HepG2 (cell line): ENCODE data around the gene FRMPD3. TPM values are rescaled to one million over a fixed set of nuclear protein-coding genes. Genes with fewer than 3 reads are reported as not detected.

Experiments used
- ATAC-seq: fragments of 200-7000 bp; cut with Tn5 transposase; 3 replicates; pipeline ENCODE4 v1.9.1; 2020; ENCODE audit warnings: mild to moderate bottlenecking, moderate library complexity
- BruUV-seq: library from RNA; stranded (reverse); fragments of 400-500 nt; replicated peaks from 2 replicates; lab custom pipeline; 2021; lab: Mats Ljungman, UMichigan
- CTCF ChIA-PET: fragments of 300-600 bp; formaldehyde crosslinking; extraction: SDS; loops from one replicate; lab custom pipeline; 2021; ENCODE audit warnings: low total read pairs, inconsistent platforms, low intra/inter-chr PET ratio; lab: Yijun Ruan, JAX
- POLR2A ChIA-PET: fragments of 350-600 bp; sonication (Branson Sonifier 250); formaldehyde crosslinking; loops from one replicate; lab custom pipeline; 2020; ENCODE audit warnings: antibody characterized with exemption, inconsistent platforms; lab: Yijun Ruan, JAX
- DNase-seq: peaks from one replicate; pipeline ENCODE4 v3.0.0-alpha.2; 2015; ENCODE audit warnings: low spot score
- FAIRE-seq: peaks from 3 replicates; lab custom pipeline; 2011; peaks lifted over from hg19 to GRCh38; lab: Jason Lieb, UNC
- H2AFZ ChIP-seq: one replicate; pipeline ENCODE4 v1.6.1; 2011; ENCODE audit warnings: low read length, inconsistent platforms
- H3K27ac ChIP-seq: fragments of 300-600 bp; 3 replicates; pipeline ENCODE4 v1.8.0; 2011; ENCODE audit warnings: mixed run types, mild to moderate bottlenecking, mixed read lengths, low read length, inconsistent platforms; ENCODE audit not compliant: insufficient read depth; ENCODE audit errors: extremely low read length
- H3K27me3 ChIP-seq, 2 experiments: fragments of 200-600 bp in 1 of 2; 2 replicates in 1 of 2; 3 replicates in 1 of 2; pipeline versions ENCODE4 v1.6.0 to v1.8.0; 2011; ENCODE audit warnings: low read length in 2 of 2, mild to moderate bottlenecking in 2 of 2, moderate library complexity in 2 of 2, inconsistent platforms in 1 of 2; ENCODE audit not compliant: insufficient read depth in 2 of 2, control insufficient read depth in 1 of 2
- H3K36me3 ChIP-seq, 2 experiments: fragments of 200-600 bp in 1 of 2; replicated peaks in 1 of 2; 2 replicates in 1 of 2; 3 replicates in 1 of 2; pipeline versions ENCODE4 v1.5.1 to v1.8.0; 2011; ENCODE audit warnings: low read length in 2 of 2, inconsistent platforms in 1 of 2; ENCODE audit not compliant: insufficient read depth in 2 of 2, control insufficient read depth in 1 of 2
- H3K4me1 ChIP-seq: 2 replicates; pipeline ENCODE4 v1.5.1; 2012; ENCODE audit warnings: low read length, inconsistent platforms; ENCODE audit not compliant: insufficient read depth
- H3K4me2 ChIP-seq: 2 replicates; pipeline ENCODE4 v1.6.0; 2011; ENCODE audit warnings: low read depth, low read length, inconsistent platforms
- H3K4me3 ChIP-seq, 3 experiments: fragments of 200-600 bp in 1 of 3; sonication (generic), shearing (Covaris generic) in 1 of 3; replicated peaks in 1 of 3; 2 replicates each; pipeline ENCODE4 v1.5.1; 2011 to 2016; ENCODE audit warnings: low read length in 3 of 3, inconsistent platforms in 2 of 3, low read depth in 2 of 3, mild to moderate bottlenecking in 2 of 3, control low read depth in 1 of 3, mixed read lengths in 1 of 3; ENCODE audit not compliant: insufficient read depth in 1 of 3
- H3K79me2 ChIP-seq: one replicate; pipeline ENCODE4 v1.6.1; 2011; ENCODE audit warnings: low read length, inconsistent platforms; ENCODE audit not compliant: insufficient read depth
- H3K9ac ChIP-seq: 2 replicates; pipeline ENCODE4 v1.6.0; 2011; ENCODE audit warnings: mild to moderate bottlenecking, low read depth, low read length, inconsistent platforms; ENCODE audit not compliant: insufficient read depth
- H3K9me3 ChIP-seq: 2 replicates; pipeline ENCODE4 v1.5.1; 2012; ENCODE audit warnings: mild to moderate bottlenecking, low read length
- H4K20me1 ChIP-seq: 2 replicates; pipeline ENCODE4 v1.6.0; 2011; ENCODE audit warnings: inconsistent platforms, mild to moderate bottlenecking, low read length, moderate library complexity; ENCODE audit not compliant: insufficient read depth
- ARID2 ChIP-seq: sonication (generic); formaldehyde crosslinking; IDR thresholded peaks from 2 replicates; pipeline ENCODE4 v1.8.1; 2022; ENCODE audit warnings: mild to moderate bottlenecking, missing genetic modification reagents, borderline replicate concordance
- FOXA1 ChIP-seq, 2 experiments: fragments of 450-650 bp in 1 of 2; sonication (generic) in 1 of 2; formaldehyde crosslinking in 1 of 2; IDR thresholded peaks; 2 replicates each; pipeline versions ENCODE4 v1.4.0 to v1.6.1; 2016 to 2020; ENCODE audit warnings: missing genetic modification reagents in 1 of 2
- HOXA5 ChIP-seq: sonication (generic); formaldehyde crosslinking; IDR thresholded peaks from 2 replicates; pipeline ENCODE4 v1.4.0; 2020; ENCODE audit warnings: missing genetic modification reagents
- MLXIP ChIP-seq: sonication (generic); formaldehyde crosslinking; IDR thresholded peaks from 2 replicates; pipeline ENCODE4 v1.9.0; 2021; ENCODE audit warnings: missing genetic modification reagents, borderline replicate concordance
- MZF1 ChIP-seq: sonication (generic); formaldehyde crosslinking; IDR thresholded peaks from 2 replicates; pipeline ENCODE4 v1.8.1; 2023; ENCODE audit warnings: mild to moderate bottlenecking, missing genetic modification reagents, borderline replicate concordance
- NFE2L1 ChIP-seq: sonication (generic); formaldehyde crosslinking; IDR thresholded peaks from 2 replicates; pipeline ENCODE4 v1.4.0; 2020; ENCODE audit warnings: missing genetic modification reagents, mild to moderate bottlenecking, borderline replicate concordance
- NR2C2 ChIP-seq: sonication (generic); formaldehyde crosslinking; IDR thresholded peaks from 2 replicates; pipeline ENCODE4 v1.4.0; 2020; ENCODE audit warnings: missing genetic modification reagents, mild to moderate bottlenecking, moderate library complexity, borderline replicate concordance
- SNRNP70 ChIP-seq: fragments of 200-400 bp; formaldehyde crosslinking; IDR thresholded peaks from 2 replicates; pipeline ENCODE4 v1.6.1; 2017; ENCODE audit warnings: mild to moderate bottlenecking, low read depth, low read length, moderate library complexity
- STAT5B ChIP-seq: sonication (generic); formaldehyde crosslinking; IDR thresholded peaks from 2 replicates; pipeline ENCODE4 v1.4.0; 2020; ENCODE audit warnings: missing genetic modification reagents
- TCF7 ChIP-seq: sonication (generic); IDR thresholded peaks from 2 replicates; pipeline ENCODE4 v1.6.1; 2016; ENCODE audit warnings: antibody characterized with exemption, low read depth
- ZNF337 ChIP-seq: sonication (generic); formaldehyde crosslinking; IDR thresholded peaks from 2 replicates; pipeline ENCODE4 v1.5.1; 2020; ENCODE audit warnings: missing genetic modification reagents, low read depth, mild to moderate bottlenecking, borderline replicate concordance
- ZNF383 ChIP-seq: sonication (generic); formaldehyde crosslinking; IDR thresholded peaks from 2 replicates; pipeline ENCODE4 v1.4.0; 2020; ENCODE audit warnings: missing genetic modification reagents, mild to moderate bottlenecking, borderline replicate concordance
- WGBS: methylation state at CpG from one replicate; pipeline ENCODE4 v1.1.6; 2017; ENCODE audit warnings: low lambda C conversion rate; 5-methylcytosine and 5-hydroxymethylcytosine counted together
- in situ Hi-C: cut with HindIII; loops from 2 replicates; pipeline ENCODE4 v1.10.0; 2017; ENCODE audit warnings: low pct_unique_long_range_greater_than_20kb; ENCODE audit not compliant: extremely low pct_ligation_motif_present
- intact Hi-C: fragments of 100-400 bp; cut with micrococcal nuclease; formaldehyde crosslinking; loops from one replicate; pipeline ENCODE4 v1.10.0; 2022; ENCODE audit not compliant: unreplicated experiment
- polyA plus RNA-seq, 8 experiments: library from polyadenylated mRNA; depleted of rRNA in 3 of 8; stranded (reverse) in 7 of 8; unstranded in 1 of 8; fragments of >200 nt; fragmentation: Illumina TruSeq in 4 of 8; extraction: Trizol in 4 of 8; gene quantifications; 2 replicates each; pipeline versions ENCODE4 v1.2.1 to v1.2.3, GENCODE V29; 2011 to 2016; ENCODE audit warnings: low read depth in 4 of 8, missing spikeins in 1 of 8, mixed read lengths in 1 of 8; ENCODE audit not compliant: insufficient read depth in 1 of 8
- total RNA-seq, 5 experiments: library from RNA; depleted of rRNA; stranded (reverse); fragments of >200 nt; fragmentation: Illumina TruSeq; extraction: Trizol; gene quantifications; 2 replicates each; pipeline ENCODE4 v1.2.3, GENCODE V29; 2016; ENCODE audit warnings: low read depth in 1 of 5

FRMPD3 gene
- total and polyA plus RNA-seq, 2 of the 13 experiments (the other 11 are each of a cell fraction or from before 2014, with no cell fraction given): not detected

- FAIRE-seq: no peak
Measured at GRCh38 chrX:107445146-107445545, 4.3 kb upstream of the FRMPD3 start.

More at GRCh38 chrX:107445146-107445545, 4.3 kb upstream of the FRMPD3 start:
- WGBS: 0% methylated on average over 1 of the region's 3 CpGs
- TF ChIP-seq MZF1 (CRISPR knock-in tag): no peak
- no peak for TF ChIP-seq NR2C2 (CRISPR knock-in tag)
- no peak for TF ChIP-seq TCF7
- TF ChIP-seq ZNF383 (CRISPR knock-in tag): no peak
- TF ChIP-seq NFE2L1 (CRISPR knock-in tag): no peak
- no peak for TF ChIP-seq SNRNP70
- TF ChIP-seq FOXA1 (IDR thresholded peaks at IDR 0.05): no peak
- no peak for TF ChIP-seq FOXA1 (CRISPR knock-in tag; IDR thresholded peaks at IDR 0.05)
- TF ChIP-seq ZNF337 (CRISPR knock-in tag): no peak
- TF ChIP-seq ARID2 (CRISPR knock-in tag): no peak
- TF ChIP-seq STAT5B (CRISPR knock-in tag): no peak
- TF ChIP-seq MLXIP (CRISPR knock-in tag): no peak
- no peak for TF ChIP-seq HOXA5 (CRISPR knock-in tag)
- Histone ChIP-seq H3K36me3 (no peaks in the 10 kb centered on the region), H3K9ac (no peak overlapping the region), H3K79me2 (no peaks in the 10 kb centered on the region), H3K4me1 (peaks cover 12% of the 10 kb centered on the region; the same call in 1 of the 2 replicates), H3K4me2 (no peak overlapping the region), H2AFZ (no peak overlapping the region), H3K9me3 (no peaks in the 10 kb centered on the region), H3K27me3 (peaks cover 1 to 11% of the 10 kb centered on the region in 2 experiments; a peak in 3 of 5 replicates), H4K20me1 (no peaks in the 10 kb centered on the region), H3K4me3 (no peak overlapping the region), H3K27ac (no peak overlapping the region)
- ChIA-PET POLR2A (no interaction called here), CTCF (no interaction called here)
- in situ Hi-C loops: no loop called here
- no TSS peak for BruUV-seq
- intact Hi-C loops: no loop called here
- ATAC-seq (no peak), DNase-seq (no peak)
